HepG2 (cell line): ENCODE measurements around the gene AUP1. TPM values are rescaled to one million over a fixed set of nuclear protein-coding genes. Genes with fewer than 3 reads are reported as not detected.
A peak's percentile ranks its signal among the peaks of the same experiment; 100 is the strongest.

Experiments
- DR1 ChIP-seq: sonication (generic); formaldehyde crosslinking; IDR thresholded peaks from 2 replicates; pipeline ENCODE4 v1.8.0; 2021; ENCODE audit warnings: mild to moderate bottlenecking, missing genetic modification reagents, inconsistent platforms
- GPBP1L1 ChIP-seq: sonication (generic); formaldehyde crosslinking; IDR thresholded peaks from 2 replicates; pipeline ENCODE4 v1.5.0; 2020; ENCODE audit warnings: mild to moderate bottlenecking, missing genetic modification reagents
- GPN1 ChIP-seq: sonication (generic); formaldehyde crosslinking; IDR thresholded peaks from 2 replicates; pipeline ENCODE4 v1.5.1; 2020; ENCODE audit warnings: missing genetic modification reagents, borderline replicate concordance
- HIVEP1 ChIP-seq: sonication (generic); formaldehyde crosslinking; IDR thresholded peaks from 2 replicates; pipeline ENCODE4 v1.4.0; 2020; ENCODE audit warnings: mild to moderate bottlenecking, missing genetic modification reagents
- MLXIP ChIP-seq: sonication (generic); formaldehyde crosslinking; IDR thresholded peaks from 2 replicates; pipeline ENCODE4 v1.9.0; 2021; ENCODE audit warnings: missing genetic modification reagents, borderline replicate concordance
- MTERF4 ChIP-seq: sonication (generic); formaldehyde crosslinking; IDR thresholded peaks from 2 replicates; pipeline ENCODE4 v1.8.0; 2023; ENCODE audit warnings: mild to moderate bottlenecking, missing genetic modification reagents
- MYNN ChIP-seq: sonication (generic); formaldehyde crosslinking; IDR thresholded peaks from 2 replicates; pipeline ENCODE4 v1.4.0; 2020; ENCODE audit warnings: mild to moderate bottlenecking, low read depth, missing genetic modification reagents
- NAIF1 ChIP-seq: sonication (generic); formaldehyde crosslinking; IDR thresholded peaks from 2 replicates; pipeline ENCODE4 v1.5.0; 2020; ENCODE audit warnings: mild to moderate bottlenecking, missing genetic modification reagents, borderline replicate concordance
- NKX3-1 ChIP-seq: sonication (generic); formaldehyde crosslinking; IDR thresholded peaks from 2 replicates; pipeline ENCODE4 v1.5.0; 2020; ENCODE audit warnings: missing genetic modification reagents
- PREB ChIP-seq: sonication (generic); formaldehyde crosslinking; IDR thresholded peaks from 2 replicates; pipeline ENCODE4 v1.4.0; 2020; ENCODE audit warnings: missing genetic modification reagents
- TOE1 ChIP-seq: sonication (generic); formaldehyde crosslinking; IDR thresholded peaks from 2 replicates; pipeline ENCODE4 v1.4.0; 2020; ENCODE audit warnings: mild to moderate bottlenecking, missing genetic modification reagents
- ZNF30 ChIP-seq: sonication (generic); formaldehyde crosslinking; IDR thresholded peaks from 2 replicates; pipeline ENCODE4 v1.5.0; 2020; ENCODE audit warnings: mild to moderate bottlenecking, missing genetic modification reagents
- ZNF547 ChIP-seq: sonication (generic); formaldehyde crosslinking; IDR thresholded peaks from 2 replicates; pipeline ENCODE4 v1.5.1; 2020; ENCODE audit warnings: mild to moderate bottlenecking, missing genetic modification reagents
- polyA plus RNA-seq, 8 experiments: library from polyadenylated mRNA; depleted of rRNA in 3 of 8; stranded (reverse) in 7 of 8; unstranded in 1 of 8; fragments of >200 nt; fragmentation: Illumina TruSeq in 4 of 8; extraction: Trizol in 4 of 8; gene quantifications; 2 replicates each; pipeline versions ENCODE4 v1.2.1 to v1.2.3, GENCODE V29; 2011 to 2016; ENCODE audit warnings: low read depth in 4 of 8, missing spikeins in 1 of 8, mixed read lengths in 1 of 8; ENCODE audit not compliant: insufficient read depth in 1 of 8
- total RNA-seq, 5 experiments: library from RNA; depleted of rRNA; stranded (reverse); fragments of >200 nt; fragmentation: Illumina TruSeq; extraction: Trizol; gene quantifications; 2 replicates each; pipeline ENCODE4 v1.2.3, GENCODE V29; 2016; ENCODE audit warnings: low read depth in 1 of 5
- TF ChIP-seq, protein P1 (sequence below): sonication (generic); formaldehyde crosslinking; IDR thresholded peaks from 2 replicates; pipeline ENCODE4 v1.8.1; 2023; ENCODE audit warnings: mild to moderate bottlenecking, missing genetic modification reagents
- TF ChIP-seq, protein P2 (sequence below): sonication (generic); formaldehyde crosslinking; IDR thresholded peaks from 2 replicates; pipeline ENCODE4 v1.5.1; 2020; ENCODE audit warnings: mild to moderate bottlenecking, missing genetic modification reagents, moderate library complexity

AUP1 gene
- total and polyA plus RNA-seq, 2 of the 13 experiments (the other 11 are each of a cell fraction or from before 2014, with no cell fraction given), result 174 to 267 TPM

GRCh38 chr2:74481961-74482800 is 47.3 kb downstream of the AUP1 start (continued):
- TF ChIP-seq, protein P1, sequence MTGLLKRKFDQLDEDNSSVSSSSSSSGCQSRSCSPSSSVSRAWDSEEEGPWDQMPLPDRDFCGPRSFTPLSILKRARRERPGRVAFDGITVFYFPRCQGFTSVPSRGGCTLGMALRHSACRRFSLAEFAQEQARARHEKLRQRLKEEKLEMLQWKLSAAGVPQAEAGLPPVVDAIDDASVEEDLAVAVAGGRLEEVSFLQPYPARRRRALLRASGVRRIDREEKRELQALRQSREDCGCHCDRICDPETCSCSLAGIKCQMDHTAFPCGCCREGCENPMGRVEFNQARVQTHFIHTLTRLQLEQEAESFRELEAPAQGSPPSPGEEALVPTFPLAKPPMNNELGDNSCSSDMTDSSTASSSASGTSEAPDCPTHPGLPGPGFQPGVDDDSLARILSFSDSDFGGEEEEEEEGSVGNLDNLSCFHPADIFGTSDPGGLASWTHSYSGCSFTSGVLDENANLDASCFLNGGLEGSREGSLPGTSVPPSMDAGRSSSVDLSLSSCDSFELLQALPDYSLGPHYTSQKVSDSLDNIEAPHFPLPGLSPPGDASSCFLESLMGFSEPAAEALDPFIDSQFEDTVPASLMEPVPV (CRISPR knock-in tag), result no peak; the same call in 1 of the 2 replicates
- TF ChIP-seq, protein P2, sequence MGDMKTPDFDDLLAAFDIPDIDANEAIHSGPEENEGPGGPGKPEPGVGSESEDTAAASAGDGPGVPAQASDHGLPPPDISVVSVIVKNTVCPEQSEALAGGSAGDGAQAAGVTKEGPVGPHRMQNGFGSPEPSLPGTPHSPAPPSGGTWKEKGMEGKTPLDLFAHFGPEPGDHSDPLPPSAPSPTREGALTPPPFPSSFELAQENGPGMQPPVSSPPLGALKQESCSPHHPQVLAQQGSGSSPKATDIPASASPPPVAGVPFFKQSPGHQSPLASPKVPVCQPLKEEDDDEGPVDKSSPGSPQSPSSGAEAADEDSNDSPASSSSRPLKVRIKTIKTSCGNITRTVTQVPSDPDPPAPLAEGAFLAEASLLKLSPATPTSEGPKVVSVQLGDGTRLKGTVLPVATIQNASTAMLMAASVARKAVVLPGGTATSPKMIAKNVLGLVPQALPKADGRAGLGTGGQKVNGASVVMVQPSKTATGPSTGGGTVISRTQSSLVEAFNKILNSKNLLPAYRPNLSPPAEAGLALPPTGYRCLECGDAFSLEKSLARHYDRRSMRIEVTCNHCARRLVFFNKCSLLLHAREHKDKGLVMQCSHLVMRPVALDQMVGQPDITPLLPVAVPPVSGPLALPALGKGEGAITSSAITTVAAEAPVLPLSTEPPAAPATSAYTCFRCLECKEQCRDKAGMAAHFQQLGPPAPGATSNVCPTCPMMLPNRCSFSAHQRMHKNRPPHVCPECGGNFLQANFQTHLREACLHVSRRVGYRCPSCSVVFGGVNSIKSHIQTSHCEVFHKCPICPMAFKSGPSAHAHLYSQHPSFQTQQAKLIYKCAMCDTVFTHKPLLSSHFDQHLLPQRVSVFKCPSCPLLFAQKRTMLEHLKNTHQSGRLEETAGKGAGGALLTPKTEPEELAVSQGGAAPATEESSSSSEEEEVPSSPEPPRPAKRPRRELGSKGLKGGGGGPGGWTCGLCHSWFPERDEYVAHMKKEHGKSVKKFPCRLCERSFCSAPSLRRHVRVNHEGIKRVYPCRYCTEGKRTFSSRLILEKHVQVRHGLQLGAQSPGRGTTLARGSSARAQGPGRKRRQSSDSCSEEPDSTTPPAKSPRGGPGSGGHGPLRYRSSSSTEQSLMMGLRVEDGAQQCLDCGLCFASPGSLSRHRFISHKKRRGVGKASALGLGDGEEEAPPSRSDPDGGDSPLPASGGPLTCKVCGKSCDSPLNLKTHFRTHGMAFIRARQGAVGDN (CRISPR knock-in tag), result peak; percentile 82
- TF ChIP-seq HIVEP1 (CRISPR knock-in tag) (peak; percentile 82), MYNN (CRISPR knock-in tag) (no peak), NAIF1 (no peak; the same call in 1 of the 2 replicates), PREB (0 out of 2 replicates have a peak, but pooled peaks have one; percentile 18), DR1 (peak; percentile 38; the same call in 1 of the 2 replicates), NKX3-1 (CRISPR knock-in tag) (no peak; the same call in 1 of the 2 replicates), GPN1 (peak; percentile 50; the same call in 1 of the 2 replicates), ZNF547 (CRISPR knock-in tag) (peak; percentile 97), GPBP1L1 (CRISPR knock-in tag) (no peak), TOE1 (CRISPR knock-in tag) (no peak; the same call in 1 of the 2 replicates), ZNF30 (CRISPR knock-in tag) (peak; percentile 92), MLXIP (CRISPR knock-in tag) (no peak), MTERF4 (CRISPR knock-in tag) (peak; percentile 61)
